DOHH2 (cell line): ENCODE measurements around the gene RAPGEF1.

Experiments used
- H3F3A ChIP-seq: fragments of 200-600 bp; sonication (generic), shearing (Covaris generic); 2 replicates; pipeline ENCODE4 v1.6.0; 2016; ENCODE audit warnings: antibody characterized with exemption, mild to moderate bottlenecking; ENCODE audit not compliant: control insufficient read depth, insufficient read depth
- H3K27ac ChIP-seq: fragments of 200-600 bp; sonication (generic); 2 replicates; pipeline ENCODE4 v1.5.1; 2014; ENCODE audit warnings: low read depth, mild to moderate bottlenecking, low read length, moderate library complexity
- H3K27me3 ChIP-seq: fragments of 200-600 bp; sonication (generic); 2 replicates; pipeline ENCODE4 v1.6.1; 2014; ENCODE audit warnings: mild to moderate bottlenecking, low read length, mixed read lengths; ENCODE audit not compliant: control insufficient read depth
- H3K36me3 ChIP-seq: fragments of 200-600 bp; sonication (generic); 2 replicates; pipeline ENCODE4 v1.6.1; 2014; ENCODE audit warnings: mild to moderate bottlenecking, low read length, moderate library complexity, mixed read lengths; ENCODE audit not compliant: control insufficient read depth
- H3K4me1 ChIP-seq: fragments of 200-600 bp; sonication (generic); 2 replicates; pipeline ENCODE4 v1.6.1; 2014; ENCODE audit warnings: mild to moderate bottlenecking, low read length, mixed read lengths; ENCODE audit not compliant: control insufficient read depth
- H3K4me2 ChIP-seq: fragments of 200-600 bp; sonication (generic); 2 replicates; pipeline ENCODE4 v1.6.0; 2014; ENCODE audit warnings: mild to moderate bottlenecking, low read length, moderate library complexity
- H3K4me3 ChIP-seq: fragments of 200-600 bp; sonication (generic); 2 replicates; pipeline ENCODE4 v1.5.1; 2014; ENCODE audit warnings: mild to moderate bottlenecking, low read length, mixed read lengths
- H3K79me2 ChIP-seq: fragments of 200-600 bp; sonication (generic); 2 replicates; pipeline ENCODE4 v1.6.1; 2014; ENCODE audit warnings: mild to moderate bottlenecking, low read length, mixed read lengths; ENCODE audit not compliant: control insufficient read depth
- H3K9me2 ChIP-seq: fragments of 200-600 bp; sonication (generic); replicated peaks from 2 replicates; pipeline ENCODE4 v1.6.1; 2014; ENCODE audit warnings: mild to moderate bottlenecking, low read length, mixed read lengths; ENCODE audit not compliant: control insufficient read depth
- H3K9me3 ChIP-seq: fragments of 200-600 bp; sonication (generic); 2 replicates; pipeline ENCODE4 v1.6.1; 2014; ENCODE audit warnings: antibody characterized with exemption, low read length, mixed read lengths; ENCODE audit not compliant: control insufficient read depth, insufficient read depth
- H4K20me1 ChIP-seq: fragments of 200-600 bp; sonication (generic); 2 replicates; pipeline ENCODE4 v1.6.0; 2014; ENCODE audit warnings: low read depth, mild to moderate bottlenecking, antibody characterized with exemption, low read length, moderate library complexity; ENCODE audit not compliant: control insufficient read depth, insufficient read depth
- EZH2phosphoT487 ChIP-seq: fragments of 200-600 bp; sonication (generic); IDR thresholded peaks from 2 replicates; pipeline ENCODE4 v1.6.1; 2017; ENCODE audit warnings: borderline replicate concordance, mild to moderate bottlenecking, antibody characterized with exemption, low read length, moderate library complexity, mixed read lengths
- TF ChIP-seq, protein P1 (sequence below): fragments of 200-600 bp; sonication (generic); IDR thresholded peaks from one replicate; pipeline ENCODE4 v1.5.1; 2014; ENCODE audit warnings: antibody characterized with exemption, mild to moderate bottlenecking, low read depth, low read length; ENCODE audit not compliant: poor library complexity, severe bottlenecking

RAPGEF1 gene

DNA sequence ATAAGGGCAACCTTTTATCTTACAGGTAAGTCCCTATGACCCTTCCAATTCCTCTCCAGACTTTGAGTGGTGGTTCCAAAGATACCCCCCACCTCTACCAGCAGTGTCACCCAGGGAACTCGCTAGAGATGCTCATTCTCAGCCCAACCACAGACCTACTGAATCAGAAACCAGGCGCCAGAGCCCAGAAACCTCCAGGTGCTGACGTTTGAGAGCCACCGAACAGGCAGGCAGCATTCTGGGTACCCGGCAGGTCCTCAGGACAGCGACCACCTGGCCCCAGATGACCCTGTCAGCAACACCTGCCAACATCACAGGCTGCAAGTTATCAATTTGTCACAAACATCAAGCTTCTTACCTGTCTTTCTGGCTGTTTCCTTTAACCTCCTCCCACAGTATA, 19.5 kb downstream of the RAPGEF1 start:
- Histone ChIP-seq H3K4me3 (peak overlapping the region; percentile 21; the same call in 1 of the 2 replicates), H3K79me2 (peaks cover 90% of the 10 kb centered on the region), H3K36me3 (peaks cover 55% of the 10 kb centered on the region), H3F3A (peaks cover 16% of the 10 kb centered on the region), H4K20me1 (no peaks in the 10 kb centered on the region), H3K9me3 (no peaks in the 10 kb centered on the region), H3K27ac (peak overlapping the region; percentile 14), H3K4me1 (peaks cover 75% of the 10 kb centered on the region), H3K27me3 (no peaks in the 10 kb centered on the region), H3K9me2 (no peaks in the 10 kb centered on the region), H3K4me2 (peak overlapping the region; percentile 40)
- TF ChIP-seq, protein P1, sequence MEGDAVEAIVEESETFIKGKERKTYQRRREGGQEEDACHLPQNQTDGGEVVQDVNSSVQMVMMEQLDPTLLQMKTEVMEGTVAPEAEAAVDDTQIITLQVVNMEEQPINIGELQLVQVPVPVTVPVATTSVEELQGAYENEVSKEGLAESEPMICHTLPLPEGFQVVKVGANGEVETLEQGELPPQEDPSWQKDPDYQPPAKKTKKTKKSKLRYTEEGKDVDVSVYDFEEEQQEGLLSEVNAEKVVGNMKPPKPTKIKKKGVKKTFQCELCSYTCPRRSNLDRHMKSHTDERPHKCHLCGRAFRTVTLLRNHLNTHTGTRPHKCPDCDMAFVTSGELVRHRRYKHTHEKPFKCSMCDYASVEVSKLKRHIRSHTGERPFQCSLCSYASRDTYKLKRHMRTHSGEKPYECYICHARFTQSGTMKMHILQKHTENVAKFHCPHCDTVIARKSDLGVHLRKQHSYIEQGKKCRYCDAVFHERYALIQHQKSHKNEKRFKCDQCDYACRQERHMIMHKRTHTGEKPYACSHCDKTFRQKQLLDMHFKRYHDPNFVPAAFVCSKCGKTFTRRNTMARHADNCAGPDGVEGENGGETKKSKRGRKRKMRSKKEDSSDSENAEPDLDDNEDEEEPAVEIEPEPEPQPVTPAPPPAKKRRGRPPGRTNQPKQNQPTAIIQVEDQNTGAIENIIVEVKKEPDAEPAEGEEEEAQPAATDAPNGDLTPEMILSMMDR = no peak
- TF ChIP-seq EZH2phosphoT487 = no peak

DNA sequence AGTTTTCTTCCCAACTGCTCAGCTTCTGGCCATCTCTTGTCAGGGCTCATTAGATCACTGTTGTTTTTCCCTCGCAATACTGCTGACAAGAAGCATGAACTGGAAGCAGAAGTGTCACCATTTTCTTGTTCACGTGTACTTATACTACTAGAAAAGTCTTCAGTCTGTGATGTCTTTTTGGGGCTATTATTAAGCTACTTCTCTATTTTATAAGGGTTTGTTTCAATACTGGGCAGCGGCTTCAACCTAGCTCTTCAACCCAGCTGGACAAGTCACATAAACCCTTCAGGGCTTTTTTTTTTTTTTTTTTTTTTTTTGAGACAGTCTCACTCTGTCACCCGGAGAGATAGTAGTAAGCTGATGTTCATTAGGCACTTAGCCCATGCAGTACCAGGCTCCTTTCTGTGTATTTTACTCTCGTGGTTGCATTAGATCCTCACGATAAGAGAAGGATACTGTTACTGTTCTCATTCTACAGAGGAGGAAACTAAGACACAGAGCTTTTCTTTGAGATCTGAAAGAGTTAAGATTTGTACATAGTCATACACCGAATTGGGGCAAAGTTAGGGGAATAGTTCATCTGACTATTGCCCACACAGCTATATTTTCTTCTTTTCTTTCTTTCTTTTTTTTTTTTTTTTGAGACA, 20.5 kb downstream of the RAPGEF1 start:
- H3K27ac ChIP-seq = peak overlapping the region; percentile 71
- H3K9me2 ChIP-seq = no peaks in the 10 kb centered on the region
- H3K79me2 ChIP-seq = peaks cover 98% of the 10 kb centered on the region
- H3K27me3 ChIP-seq = no peaks in the 10 kb centered on the region
- H3K4me3 ChIP-seq = peak overlapping the region; percentile 33; the same call in 1 of the 2 replicates
- no peaks in the 10 kb centered on the region for H4K20me1 ChIP-seq
- TF ChIP-seq, protein P1 = no peak
- TF ChIP-seq EZH2phosphoT487 = no peak
- H3K4me1 ChIP-seq = peaks cover 66% of the 10 kb centered on the region
- peak overlapping the region; percentile 40 for H3K4me2 ChIP-seq
- no peaks in the 10 kb centered on the region for H3K9me3 ChIP-seq
- H3F3A ChIP-seq = peaks cover 7% of the 10 kb centered on the region; the same call in 1 of the 2 replicates
- peaks cover 62% of the 10 kb centered on the region for H3K36me3 ChIP-seq

DNA sequence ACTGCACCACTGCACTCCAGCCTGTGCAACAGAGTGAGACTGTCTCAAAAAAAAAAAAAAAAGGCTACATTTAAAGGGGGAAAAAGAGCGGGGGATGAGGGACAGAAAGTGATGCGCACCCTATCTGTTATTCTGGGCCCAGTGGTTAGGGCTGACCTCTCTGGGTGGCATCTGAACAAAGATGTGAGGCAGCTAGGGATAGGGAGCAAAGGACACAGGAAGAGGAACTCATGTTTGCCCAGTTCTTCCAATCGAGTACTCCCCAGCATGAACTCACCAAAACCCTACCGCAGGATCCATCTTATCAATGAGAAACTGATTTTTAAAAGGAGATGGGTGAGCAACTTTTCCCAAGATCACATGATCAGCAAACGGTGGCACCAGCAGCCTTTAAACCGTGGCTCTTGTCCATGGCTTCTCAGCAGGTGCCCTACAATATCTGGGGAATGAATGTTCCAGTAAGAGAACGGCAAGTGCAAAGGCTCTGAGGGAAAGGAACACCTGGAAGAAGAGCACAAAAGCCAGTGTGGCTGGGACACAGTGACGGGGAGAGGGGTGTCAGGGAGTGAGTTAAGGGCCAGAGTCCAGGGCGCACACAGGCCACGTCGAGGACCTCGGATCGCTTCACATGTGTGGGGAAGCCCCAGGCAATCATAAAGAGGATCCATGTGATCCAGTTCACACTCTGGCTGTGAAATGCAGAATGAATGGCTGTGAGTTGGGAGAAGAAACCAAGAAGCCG, 22.0 kb downstream of the RAPGEF1 start:
- Histone ChIP-seq H4K20me1 (0 out of 2 replicates have a peak, but pooled peaks cover 6% of the 10 kb centered on the region), H3K9me3 (no peaks in the 10 kb centered on the region), H3K4me1 (peaks cover 59% of the 10 kb centered on the region), H3K27me3 (no peaks in the 10 kb centered on the region), H3K4me2 (no peak overlapping the region), H3K36me3 (peaks cover 54% of the 10 kb centered on the region), H3K4me3 (no peak overlapping the region), H3F3A (peaks cover 7% of the 10 kb centered on the region; the same call in 1 of the 2 replicates), H3K79me2 (peaks cover 96% of the 10 kb centered on the region), H3K27ac (no peak overlapping the region), H3K9me2 (no peaks in the 10 kb centered on the region)
- TF ChIP-seq, protein P1 = no peak
- TF ChIP-seq EZH2phosphoT487 = no peak
